Limb (tissue), 2 donors: ENCODE data around the gene MPHOSPH9.

Experiments
- DNase-seq, 2 donors: peaks; one replicate each; pipeline ENCODE4 v3.0.0-alpha.2; 2016; ENCODE audit errors: extremely low spot score in 2 of 2

MPHOSPH9 gene

DNA sequence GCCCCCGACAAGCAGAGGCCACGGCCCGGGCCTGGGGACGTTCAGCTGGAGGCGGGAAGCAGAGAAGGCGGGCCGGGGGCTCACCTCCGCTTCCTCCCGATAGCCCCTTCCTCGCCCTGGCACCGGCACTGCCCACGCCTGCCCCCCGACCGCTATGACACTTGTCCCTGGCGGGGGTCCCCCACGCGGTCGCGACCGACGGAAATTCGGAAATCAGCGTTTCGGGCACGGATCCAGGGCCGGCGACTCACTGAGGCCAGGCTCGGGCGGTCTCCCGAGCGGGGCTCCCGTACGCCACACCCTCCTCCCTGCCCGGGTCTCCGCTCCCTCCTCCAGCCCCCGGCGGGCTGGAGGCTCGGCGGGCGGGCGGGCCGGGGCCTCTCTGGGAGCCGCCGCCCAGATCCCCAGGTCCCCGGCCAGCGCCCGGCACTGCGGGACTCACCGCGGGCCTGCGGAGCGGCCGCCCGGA, 82.6 kb downstream of the MPHOSPH9 start:
- DNase-seq: peak in 1 of 2 donors; percentile 66

DNA sequence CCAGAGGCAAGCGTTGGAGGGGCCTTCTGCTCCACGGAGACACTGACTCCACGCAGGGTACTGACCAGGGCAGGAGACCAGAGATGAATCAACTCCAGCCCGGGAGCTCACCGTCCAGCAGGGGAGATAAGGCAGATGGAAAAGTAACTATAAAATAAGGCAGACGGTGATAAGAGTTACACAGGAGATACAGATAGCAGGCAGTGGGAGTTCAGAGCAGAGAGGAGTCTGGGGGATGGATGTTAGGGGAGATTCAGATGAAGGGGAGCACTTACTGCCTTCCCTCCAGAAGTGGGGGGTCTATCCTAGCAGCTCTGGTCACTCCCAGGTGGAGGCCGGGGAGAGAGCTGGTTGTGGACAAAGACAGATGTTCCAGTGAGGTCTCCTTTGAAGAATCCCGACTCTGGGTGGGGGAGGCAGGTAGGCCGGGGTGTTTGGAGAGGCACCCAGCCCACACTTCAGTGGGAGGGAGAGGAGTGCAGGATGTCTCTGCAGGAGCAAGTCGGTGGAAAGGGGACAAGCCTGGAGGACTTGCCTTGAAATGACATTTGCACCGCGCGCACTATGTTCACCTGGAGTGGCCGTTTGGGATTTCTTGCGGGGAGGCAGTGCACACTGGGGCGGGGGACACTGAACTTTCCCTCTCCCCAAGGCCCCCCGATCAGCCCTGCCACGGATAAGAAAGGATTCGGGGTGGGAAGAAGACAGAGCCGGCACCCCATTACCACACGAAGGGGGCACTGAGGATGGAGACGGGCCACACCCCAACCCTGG, 83.3 kb downstream of the MPHOSPH9 start:
- no peak for DNase-seq

DNA sequence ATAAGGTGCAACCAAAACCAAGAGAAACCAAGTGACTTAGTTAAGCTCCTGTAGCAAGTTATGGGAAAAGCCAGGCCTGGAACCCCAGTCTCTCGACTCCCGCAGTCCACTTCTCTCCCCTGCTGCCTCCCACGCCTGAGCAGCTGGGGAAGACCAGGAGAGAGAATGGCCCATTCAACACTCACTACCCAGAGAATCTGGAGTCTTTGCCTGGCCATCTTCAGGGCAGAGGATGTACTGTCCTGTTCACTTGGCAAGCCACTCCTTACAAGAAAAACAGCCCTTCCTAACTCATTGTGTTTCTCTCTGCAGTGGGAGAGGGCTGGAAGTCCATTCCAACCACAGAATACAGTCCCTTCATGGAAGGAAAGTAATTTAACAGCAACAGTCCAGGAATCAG, 83.9 kb downstream of the MPHOSPH9 start:
- DNase-seq: no peak

DNA sequence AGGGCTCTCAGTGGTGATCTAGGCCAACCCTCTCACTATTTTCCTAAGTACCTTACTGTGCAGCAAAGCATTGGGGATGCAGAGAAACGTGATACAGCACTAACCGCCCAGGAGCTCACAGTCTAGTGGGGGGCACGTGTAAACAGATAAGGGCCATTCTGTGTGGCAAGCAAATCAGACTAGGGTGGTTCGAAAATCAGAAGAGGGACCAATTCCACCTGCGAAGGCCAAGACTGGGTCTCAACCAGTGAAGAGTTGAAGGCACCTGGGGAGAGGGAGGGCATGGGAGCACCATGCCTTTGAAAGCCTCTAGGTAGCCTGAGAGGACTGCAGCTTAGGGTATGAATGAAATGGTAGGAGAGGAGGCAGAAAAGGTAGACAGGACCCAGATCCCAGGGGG, 84.3 kb downstream of the MPHOSPH9 start:
- DNase-seq: no peak

DNA sequence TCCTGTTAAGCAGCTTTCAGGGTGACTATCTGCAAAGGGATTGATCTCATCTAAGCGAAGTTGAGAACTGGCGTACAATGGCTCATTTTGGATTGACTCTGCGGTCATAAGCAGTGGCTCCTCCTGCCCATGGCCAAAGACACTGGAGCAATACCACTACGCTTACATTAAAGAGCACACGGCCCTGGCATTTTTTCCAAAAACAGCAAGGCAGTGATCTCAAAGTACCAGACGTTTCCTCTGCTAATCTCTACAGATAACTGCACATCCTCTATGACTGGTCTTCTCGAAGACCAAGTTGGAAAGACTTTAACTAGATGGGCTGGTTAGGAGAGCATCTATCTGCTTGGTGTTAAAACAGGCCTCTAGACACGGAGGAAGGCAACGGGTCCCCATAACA, 84.7 kb downstream of the MPHOSPH9 start:
- DNase-seq: no peak

DNA sequence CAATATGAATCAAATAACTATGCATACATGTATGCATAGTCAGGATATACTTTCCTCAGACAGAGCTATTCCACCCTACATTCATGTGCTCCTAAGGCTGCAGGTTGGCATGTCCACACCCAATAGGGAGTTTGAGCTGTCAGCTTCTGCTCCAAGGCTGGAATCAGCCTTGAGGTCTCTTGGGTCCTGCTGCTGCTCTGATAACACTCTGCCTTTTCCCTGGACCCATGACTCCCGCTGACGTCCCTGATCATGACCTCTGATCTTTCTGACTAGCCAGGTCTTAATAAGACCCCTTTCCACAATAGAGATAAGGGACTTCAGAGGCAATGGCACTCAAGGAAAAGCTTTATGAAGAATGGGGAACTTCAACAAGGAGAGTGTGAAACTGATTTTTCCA, 87.7 kb downstream of the MPHOSPH9 start:
- no peak for DNase-seq

DNA sequence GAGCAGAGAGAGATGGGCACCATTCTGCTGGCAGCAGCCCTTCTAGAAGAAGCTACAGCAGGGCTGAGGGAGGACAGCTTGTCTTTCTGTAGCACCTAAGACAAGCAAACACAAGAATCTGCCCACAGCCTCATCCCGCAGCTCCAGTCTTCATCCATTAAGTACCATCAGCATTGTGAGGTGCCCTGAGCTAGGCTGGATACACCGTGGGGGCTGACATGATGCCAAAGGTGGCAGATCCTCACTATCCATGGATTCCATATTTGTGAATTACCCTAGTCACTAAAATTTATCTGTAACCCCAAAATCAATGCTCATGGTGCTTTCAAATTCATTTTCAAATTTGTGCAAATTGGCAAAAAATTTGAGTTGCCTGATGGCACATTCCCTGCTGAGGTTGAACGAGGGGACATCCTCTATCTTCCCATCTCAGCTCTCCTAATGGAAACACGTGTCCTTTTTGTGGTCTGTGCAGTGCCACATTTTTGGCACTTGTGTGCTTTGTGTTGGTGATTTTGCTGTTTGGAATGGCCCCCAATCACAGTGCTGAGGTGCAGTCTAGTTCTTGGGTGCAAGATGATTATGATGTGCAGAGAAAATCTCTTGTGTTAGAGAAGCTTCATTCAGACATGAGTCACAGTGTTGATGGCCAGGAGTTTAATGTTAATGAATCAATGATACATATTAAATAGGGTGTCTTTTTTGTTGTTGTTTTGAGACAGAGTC, 89.0 kb downstream of the MPHOSPH9 start:
- DNase-seq: no peak

DNA sequence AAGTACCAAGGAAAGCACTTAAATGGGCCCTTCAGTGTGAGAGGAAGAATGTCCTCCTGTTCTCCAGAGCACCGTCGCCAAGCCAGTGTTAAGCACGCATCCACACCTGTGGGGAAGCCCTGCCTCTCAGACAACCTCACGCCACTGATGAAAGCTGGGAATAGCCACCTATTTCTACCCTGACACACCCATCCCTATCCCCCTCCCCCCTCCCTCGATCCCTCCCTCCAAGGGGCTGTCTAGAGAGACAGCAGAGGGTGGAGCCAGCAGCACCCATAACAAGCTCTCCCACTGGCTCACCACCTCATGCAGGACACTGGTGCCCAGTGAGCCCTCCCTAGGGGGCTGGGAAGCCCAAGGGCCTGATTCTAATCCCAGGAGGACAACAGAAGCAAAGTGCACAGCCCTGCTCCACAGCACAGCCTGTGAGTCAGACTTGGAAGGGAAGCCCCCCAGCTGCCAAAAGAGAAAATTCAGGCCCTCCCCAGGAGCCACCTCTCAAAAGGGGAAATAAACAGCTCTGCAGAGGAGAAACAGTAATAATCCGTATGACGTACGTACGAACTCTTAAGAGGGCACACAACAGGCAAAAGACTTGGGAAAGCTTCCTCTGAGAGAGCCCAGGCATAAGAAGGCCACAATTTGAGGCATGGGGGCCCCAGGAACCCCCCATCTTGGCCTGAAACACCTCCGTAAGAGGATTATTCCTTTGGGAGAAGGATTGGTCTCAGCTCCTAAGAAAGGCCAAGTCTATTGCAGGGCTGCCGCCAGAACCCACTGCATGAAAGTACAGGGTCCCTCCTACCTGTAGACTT, 89.8 kb downstream of the MPHOSPH9 start:
- no peak for DNase-seq

DNA sequence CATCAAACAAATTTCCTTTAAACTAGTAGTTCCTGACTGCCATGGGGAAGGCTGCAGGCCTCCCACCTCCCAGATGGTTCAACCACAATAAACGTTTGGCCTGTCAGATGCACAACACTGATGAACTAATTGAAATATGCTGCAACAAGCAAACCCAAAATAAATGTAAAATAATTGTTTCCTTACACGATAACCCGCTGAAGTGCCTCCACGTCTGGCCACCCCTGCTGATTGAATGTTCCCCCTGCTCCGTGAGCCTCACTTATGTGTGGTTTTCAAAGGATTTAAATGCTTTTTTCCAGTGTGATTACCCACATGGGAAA, 90.5 kb downstream of the MPHOSPH9 start:
- DNase-seq: no peak

DNA sequence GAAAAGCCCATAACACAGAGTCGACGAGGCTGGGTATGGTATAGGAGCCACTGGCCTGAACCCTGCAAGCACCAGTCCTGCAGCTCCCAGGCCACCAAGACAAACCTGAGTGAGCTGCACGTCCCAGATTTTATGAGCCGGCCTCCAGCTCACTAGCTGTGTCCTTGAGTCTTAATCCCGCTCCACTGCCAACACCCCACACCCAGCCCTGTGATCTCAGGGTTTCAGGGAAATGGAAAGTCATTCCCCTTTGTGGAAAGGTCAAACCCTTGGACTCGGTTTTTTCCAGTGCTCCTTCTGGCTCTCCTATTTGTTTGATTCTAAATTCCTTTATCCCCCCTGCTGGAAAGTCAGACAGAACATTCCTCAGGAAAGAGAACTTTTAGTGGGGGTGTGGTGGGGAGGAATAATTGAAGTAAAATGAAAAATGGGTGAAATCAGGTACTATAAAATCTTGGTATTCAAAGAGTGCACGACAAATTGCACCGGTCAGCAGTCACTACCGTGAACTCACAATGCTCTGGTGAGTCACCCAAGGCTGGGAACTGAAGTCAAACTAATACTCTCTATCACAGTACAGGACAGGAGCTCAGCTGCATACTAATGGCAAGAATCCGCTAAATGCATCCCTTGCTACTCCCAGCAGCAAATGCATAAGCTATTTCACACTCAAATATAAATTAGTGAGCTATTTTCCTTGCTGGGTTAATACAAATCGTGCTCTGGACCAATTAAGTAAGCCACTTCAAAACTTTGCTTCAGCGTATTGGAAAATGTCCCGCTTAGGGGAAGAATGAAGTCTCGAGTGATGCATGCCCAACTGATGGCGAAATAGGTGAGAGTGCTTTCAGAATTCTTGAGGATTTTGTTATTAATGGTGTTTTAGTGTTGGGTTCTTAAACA, 91.1 kb downstream of the MPHOSPH9 start:
- no peak for DNase-seq

DNA sequence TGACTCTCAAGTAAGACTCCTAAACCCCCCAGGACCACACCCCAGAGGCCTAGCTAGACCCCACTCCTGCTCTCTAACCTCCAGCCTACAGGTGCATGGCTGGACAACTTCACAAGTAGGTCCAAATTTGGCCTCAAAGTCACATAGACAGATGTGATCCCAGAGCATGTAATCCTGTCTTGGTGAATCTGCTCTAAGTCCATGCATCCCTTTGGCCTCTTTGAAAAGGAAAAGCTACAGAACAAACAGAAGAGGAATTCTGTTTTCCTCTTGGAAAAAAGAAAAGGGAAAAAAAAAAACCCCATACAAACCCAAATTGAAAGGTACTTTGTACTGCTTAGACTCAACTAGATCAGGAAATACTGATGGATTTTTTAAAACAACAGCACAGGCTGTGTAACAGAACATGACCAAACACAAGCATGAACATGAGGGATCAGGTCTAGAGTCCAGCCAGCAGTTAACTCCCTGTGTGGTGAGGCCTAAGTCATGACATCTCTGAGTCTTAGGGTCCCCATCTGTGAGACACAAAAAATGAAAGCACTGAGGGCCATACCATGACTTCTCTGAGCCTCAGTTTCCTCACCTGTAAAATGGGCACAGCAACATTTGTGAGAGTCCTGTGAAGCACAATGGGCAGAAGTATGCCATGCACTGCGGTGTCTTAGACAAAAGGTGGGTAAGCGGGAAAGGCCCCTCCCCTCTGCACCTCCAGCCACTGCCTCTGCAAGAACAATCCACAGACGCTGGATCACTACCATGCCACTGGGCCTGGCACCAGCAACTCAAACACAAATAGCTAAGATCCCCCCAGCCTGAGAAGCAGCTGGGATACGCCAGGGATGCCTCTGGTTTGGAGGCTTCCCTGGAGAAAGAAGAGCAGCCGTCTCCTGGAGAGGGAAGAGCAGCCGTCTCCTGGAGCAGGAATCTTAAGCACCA, 92.0 kb downstream of the MPHOSPH9 start:
- DNase-seq: no peak

DNA sequence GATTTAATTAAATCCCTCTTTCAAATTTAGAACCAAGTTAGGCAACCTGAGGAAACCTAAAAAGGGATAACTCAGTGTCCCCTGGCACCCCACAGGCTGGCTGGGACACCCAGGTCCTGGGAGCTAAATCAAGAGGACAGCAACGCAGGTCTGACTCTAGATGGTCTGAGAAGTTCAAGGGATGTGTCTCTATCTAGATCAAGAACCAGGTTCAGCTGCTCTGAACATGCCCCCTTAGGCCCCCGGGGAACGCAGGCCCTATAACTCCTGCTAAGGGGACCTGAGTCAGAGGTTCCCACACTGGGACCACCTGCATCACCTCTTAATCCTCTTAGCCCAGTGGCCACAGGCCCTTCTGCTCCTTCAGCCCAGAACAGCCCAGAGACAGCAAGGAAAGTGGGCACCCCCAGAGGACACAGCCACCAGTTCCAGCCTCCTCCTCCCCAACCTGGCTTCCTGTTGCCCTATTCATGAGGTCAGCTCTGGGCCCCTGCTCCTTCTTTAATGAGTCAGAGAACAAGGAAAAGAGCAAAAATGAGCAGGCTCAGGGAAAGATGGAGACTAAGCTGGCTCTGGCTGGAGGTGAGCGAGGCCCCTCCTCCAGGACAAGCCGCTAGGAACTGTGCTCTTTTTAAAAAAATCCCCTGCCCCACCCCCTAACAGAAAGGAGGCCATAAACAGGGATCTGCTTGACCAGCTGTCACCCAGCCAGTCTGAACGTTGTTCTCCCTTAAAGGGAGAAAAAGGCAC, 92.8 kb downstream of the MPHOSPH9 start:
- DNase-seq: peak in 1 of 2 donors; percentile 35

DNA sequence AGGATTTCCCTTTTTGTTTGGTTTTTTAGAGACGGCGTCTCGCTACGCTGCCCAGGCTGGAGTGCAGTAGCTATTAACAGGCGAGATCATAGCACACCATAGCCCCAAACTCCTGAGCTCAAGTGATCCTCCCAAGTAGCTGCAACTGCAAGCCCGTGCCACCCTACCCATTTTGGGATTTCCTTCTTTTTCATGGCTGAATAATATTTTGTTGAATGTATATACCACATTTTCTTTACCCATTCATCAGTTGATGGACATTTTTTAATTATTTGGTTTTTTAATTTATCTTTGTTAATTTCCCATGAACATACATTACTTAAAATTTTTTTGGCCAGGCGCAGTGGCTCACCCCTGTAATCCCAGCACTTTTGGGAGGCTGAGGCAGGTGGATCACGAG, 97.3 kb downstream of the MPHOSPH9 start:
- no peak for DNase-seq

DNA sequence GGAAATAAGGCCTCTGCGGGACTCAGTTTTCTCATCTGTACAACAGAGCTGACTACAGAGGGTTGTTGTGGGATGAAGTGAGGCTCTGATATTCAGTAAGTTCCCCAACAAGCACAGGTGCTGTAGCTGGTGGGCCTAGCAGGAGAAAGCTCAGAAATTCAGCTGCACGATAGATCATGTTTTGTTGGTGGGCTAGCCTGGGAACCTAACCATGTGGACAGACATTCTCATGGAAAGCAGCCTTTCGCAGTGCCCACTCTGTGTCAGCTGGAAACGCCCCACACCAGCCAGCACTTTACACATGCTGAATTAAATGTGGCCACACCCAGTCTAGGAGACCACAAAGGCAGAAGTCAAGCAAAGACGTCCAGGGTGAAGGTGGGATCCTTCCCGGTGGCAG, 98.1 kb downstream of the MPHOSPH9 start:
- no peak for DNase-seq

DNA sequence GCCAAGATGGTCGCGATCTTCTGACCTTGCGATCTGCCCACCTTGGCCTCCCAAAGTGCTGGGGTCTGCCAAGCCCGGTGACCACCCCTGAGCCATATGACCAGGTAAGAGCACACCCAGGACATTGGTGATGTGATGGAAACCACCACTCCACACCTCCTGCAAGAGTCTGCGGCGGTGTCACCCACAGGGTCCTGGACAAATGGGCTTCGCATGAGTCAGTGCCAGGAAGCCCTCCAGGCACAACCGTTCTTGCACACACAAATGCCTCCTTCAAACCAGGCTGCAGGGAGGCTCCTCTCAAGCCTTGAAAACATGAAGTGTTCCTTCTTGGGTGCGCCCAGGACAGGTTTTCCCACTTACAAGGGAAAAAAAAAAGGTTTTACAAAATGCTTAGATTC, 98.7 kb downstream of the MPHOSPH9 start:
- DNase-seq: no peak

DNA sequence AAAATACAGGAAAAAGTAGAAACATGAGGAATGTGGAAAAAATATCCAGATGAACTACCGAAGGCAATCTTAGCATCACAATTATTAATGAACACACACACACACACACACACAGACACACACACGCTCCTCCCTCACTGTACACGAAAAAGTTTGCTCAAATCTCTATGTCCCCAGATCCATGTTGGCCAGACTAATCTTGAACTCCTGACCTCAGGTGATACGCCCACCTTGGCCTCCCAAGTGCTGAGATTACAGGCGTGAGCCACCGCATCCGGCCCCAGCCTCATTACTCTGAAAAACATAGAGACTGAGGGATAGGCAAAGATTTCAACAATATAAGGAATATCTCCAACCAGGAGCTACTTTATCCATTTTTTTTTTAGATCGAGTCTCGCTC, 99.2 kb downstream of the MPHOSPH9 start:
- no peak for DNase-seq

DNA sequence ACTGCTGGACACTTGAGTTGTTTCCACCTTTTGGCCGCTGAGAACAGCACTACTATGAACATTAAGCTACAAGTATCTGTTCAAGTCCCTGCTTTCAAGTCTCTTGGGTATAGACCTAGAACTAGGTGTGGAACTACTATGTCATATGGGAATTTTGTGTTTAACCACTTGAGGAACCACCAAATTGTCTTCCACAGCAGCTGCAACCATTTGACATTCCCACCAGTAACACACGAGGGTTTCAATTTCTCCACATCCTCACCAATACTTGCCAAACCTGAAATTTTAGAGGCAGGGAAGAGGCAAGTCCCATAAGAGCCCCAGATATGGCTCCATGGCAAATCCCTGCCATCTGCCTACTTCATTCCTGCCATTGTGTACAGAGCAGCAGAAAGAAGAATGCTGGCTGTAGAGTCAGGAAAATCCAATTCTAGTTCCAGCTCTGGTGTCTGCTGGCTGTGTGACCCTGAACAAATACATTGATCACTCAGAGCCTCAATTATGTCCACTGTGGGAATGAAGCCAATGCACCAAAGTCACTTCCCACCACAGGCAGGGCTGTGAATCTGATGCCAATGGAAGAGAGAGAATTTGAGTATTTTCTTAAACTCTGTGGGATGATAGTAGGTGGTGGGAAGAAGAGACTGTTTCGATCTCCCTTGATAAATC, 99.9 kb downstream of the MPHOSPH9 start:
- DNase-seq: no peak

DNA sequence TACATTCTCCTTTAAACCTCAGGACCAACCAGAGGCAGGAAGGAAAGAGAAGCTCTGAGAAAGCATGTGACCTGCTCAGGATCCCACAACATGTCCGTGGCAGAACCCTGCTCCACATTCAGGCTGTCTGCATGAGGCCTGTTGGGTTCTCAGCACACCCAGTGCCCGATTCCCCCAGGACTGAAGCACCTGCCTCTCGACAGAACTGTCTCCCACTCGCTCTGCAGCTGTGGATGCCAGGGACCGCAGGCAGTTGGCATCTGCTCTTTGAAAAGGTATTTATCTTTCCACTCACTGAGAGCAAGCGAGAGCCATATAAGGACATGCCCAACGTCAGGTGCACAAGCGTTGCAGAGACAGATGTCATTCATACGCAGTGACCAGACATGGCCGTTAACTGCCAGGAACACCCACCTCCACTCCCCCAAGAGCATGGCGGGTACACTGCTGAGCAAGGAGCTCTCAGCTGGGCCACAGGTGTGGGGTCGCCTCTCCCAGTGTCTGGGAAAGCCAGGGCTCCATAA, 101.0 kb downstream of the MPHOSPH9 start:
- DNase-seq: no peak
